Gastroesophageal sphincter (tissue), 3 donors: Measurements from ENCODE around the gene KCNA10.

Experiments
- POLR2AphosphoS5 ChIP-seq: sonication (generic); formaldehyde crosslinking; IDR thresholded peaks from one replicate; pipeline ENCODE4 v1.6.1; 2017; ENCODE audit warnings: antibody characterized with exemption
- TF ChIP-seq, protein P1 (sequence below), 4 experiments: fragments of 200-600 bp in 2 of 4; fragments of 450-650 bp in 2 of 4; sonication (generic) in 1 of 4; IDR thresholded peaks; one replicate each; pipeline ENCODE4 v1.5.1; 2017 to 2019; ENCODE audit warnings: antibody characterized with exemption in 4 of 4, mild to moderate bottlenecking in 2 of 4, moderate library complexity in 2 of 4

DNA sequence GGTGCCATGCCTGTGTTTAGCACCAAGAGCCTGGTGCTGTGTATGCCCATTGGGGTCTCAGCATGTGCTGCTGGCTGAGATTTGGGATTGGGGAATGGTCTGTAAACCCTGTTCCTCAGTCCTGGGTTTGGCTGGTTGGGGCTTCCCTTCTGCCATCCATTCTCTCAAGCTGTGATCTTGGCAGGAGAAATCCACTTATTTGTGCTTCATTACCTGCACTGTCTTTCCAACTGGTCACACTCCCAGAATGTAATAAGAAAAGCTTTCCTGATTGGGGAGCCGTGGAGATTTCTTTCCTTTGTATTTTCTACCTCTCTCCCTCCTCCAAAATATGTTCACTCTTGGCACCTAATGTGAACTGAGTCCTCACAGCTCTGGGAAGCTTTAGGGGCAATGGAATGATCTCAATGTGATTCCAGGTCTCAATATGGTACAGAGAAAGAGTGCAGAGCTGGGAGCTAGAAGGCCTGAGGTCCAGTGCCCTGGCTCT lies 23.0 kb upstream of the KCNA10 start:
- TF ChIP-seq, protein P1, sequence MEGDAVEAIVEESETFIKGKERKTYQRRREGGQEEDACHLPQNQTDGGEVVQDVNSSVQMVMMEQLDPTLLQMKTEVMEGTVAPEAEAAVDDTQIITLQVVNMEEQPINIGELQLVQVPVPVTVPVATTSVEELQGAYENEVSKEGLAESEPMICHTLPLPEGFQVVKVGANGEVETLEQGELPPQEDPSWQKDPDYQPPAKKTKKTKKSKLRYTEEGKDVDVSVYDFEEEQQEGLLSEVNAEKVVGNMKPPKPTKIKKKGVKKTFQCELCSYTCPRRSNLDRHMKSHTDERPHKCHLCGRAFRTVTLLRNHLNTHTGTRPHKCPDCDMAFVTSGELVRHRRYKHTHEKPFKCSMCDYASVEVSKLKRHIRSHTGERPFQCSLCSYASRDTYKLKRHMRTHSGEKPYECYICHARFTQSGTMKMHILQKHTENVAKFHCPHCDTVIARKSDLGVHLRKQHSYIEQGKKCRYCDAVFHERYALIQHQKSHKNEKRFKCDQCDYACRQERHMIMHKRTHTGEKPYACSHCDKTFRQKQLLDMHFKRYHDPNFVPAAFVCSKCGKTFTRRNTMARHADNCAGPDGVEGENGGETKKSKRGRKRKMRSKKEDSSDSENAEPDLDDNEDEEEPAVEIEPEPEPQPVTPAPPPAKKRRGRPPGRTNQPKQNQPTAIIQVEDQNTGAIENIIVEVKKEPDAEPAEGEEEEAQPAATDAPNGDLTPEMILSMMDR (IDR thresholded peaks at IDR 0.05): no peak
- no peak for TF ChIP-seq POLR2AphosphoS5
